MM.1S (cell line): ENCODE measurements around the gene SMAD7.

ENCODE experiments used
- CTCF ChIP-seq: fragments of 300-600 bp; sonication (generic); IDR thresholded peaks from 2 replicates; pipeline ENCODE4 v1.5.1; 2016; ENCODE audit warnings: antibody characterized with exemption, low read length, mixed read lengths
- EZH2 ChIP-seq: fragments of 300-600 bp; sonication (generic); optimal IDR thresholded peaks from 2 replicates; pipeline ENCODE3; 2017; ENCODE audit warnings: low read depth, mild to moderate bottlenecking, antibody characterized with exemption, low read length, mixed read lengths

- TF ChIP-seq CTCF, result no peak
- no peak for TF ChIP-seq EZH2
Measured at GRCh38 chr18:48922801-48923730, 27.7 kb downstream of the SMAD7 start.
